PC-3 (cell line): ENCODE results near the gene ALX3. TPM values are rescaled to one million over a fixed set of nuclear protein-coding genes. Genes with fewer than 3 reads are reported as not detected.

Experiments used
- ATAC-seq: fragments of 200-7000 bp; cut with Tn5 transposase; 2 replicates; pipeline ENCODE4 v1.9.1; 2020; ENCODE audit warnings: mild to moderate bottlenecking, moderate library complexity
- BruUV-seq: library from RNA; stranded (reverse); fragments of 400-500 nt; replicated peaks from 2 replicates; lab custom pipeline; 2021; lab: Mats Ljungman, UMichigan
- CTCF ChIA-PET: fragments of 300-600 bp; sonication (Branson Sonifier 250); formaldehyde crosslinking; loops from one replicate; lab custom pipeline; 2022; ENCODE audit warnings: antibody characterized with exemption; lab: Charles Lee
- POLR2A ChIA-PET: fragments of 300-600 bp; sonication (Branson Sonifier 250); formaldehyde crosslinking; loops from one replicate; lab custom pipeline; 2022; ENCODE audit warnings: antibody characterized with exemption; ENCODE audit not compliant: unreplicated experiment; lab: Charles Lee
- DNase-seq: peaks from one replicate; pipeline ENCODE4 v3.0.0-alpha.2; 2015
- H2AFZ ChIP-seq: fragments of 300-600 bp; sonication (generic); 2 replicates; pipeline ENCODE4 v1.6.0; 2016; ENCODE audit warnings: antibody characterized with exemption, low read length
- H3F3A ChIP-seq: fragments of 300-600 bp; sonication (generic); one replicate; pipeline ENCODE4 v1.6.0; 2017; ENCODE audit warnings: antibody characterized with exemption, low read length, control low read depth, mild to moderate bottlenecking; ENCODE audit not compliant: unreplicated experiment
- H3K27ac ChIP-seq: fragments of 300-600 bp; sonication (generic); 2 replicates; pipeline ENCODE4 v1.5.1; 2016; ENCODE audit warnings: mild to moderate bottlenecking, low read length
- H3K27me3 ChIP-seq: fragments of 300-600 bp; sonication (generic); 2 replicates; pipeline ENCODE4 v1.6.1; 2016; ENCODE audit warnings: low read length, mixed read lengths
- H3K36me3 ChIP-seq: fragments of 300-600 bp; sonication (generic); 2 replicates; pipeline ENCODE4 v1.6.1; 2016; ENCODE audit warnings: low read depth, mixed run types, low read length, mixed read lengths
- H3K4me1 ChIP-seq: fragments of 300-600 bp; sonication (generic); 2 replicates; pipeline ENCODE4 v1.5.1; 2016; ENCODE audit warnings: low read length; ENCODE audit not compliant: insufficient read depth
- H3K4me2 ChIP-seq: fragments of 300-600 bp; sonication (generic); 2 replicates; pipeline ENCODE4 v1.6.0; 2016; ENCODE audit warnings: low read length
- H3K4me3 ChIP-seq: fragments of 300-600 bp; sonication (generic); 2 replicates; pipeline ENCODE4 v1.5.1; 2016; ENCODE audit warnings: mild to moderate bottlenecking, low read length, mixed read lengths
- H3K79me2 ChIP-seq: fragments of 300-600 bp; sonication (generic); 2 replicates; pipeline ENCODE4 v1.6.1; 2017; ENCODE audit warnings: low read length, mixed read lengths
- H3K9ac ChIP-seq: fragments of 300-600 bp; sonication (generic); 2 replicates; pipeline ENCODE4 v1.6.0; 2016; ENCODE audit warnings: mild to moderate bottlenecking, low read length
- H3K9me2 ChIP-seq: fragments of 300-600 bp; sonication (generic); replicated peaks from 2 replicates; pipeline ENCODE4 v1.6.1; 2016; ENCODE audit warnings: mixed run types, low read length, mixed read lengths
- H3K9me3 ChIP-seq: fragments of 300-600 bp; sonication (generic); 2 replicates; pipeline ENCODE4 v1.6.1; 2016; ENCODE audit warnings: low read length, mixed read lengths
- H4K20me1 ChIP-seq: fragments of 300-600 bp; sonication (generic); 2 replicates; pipeline ENCODE4 v1.6.1; 2016; ENCODE audit warnings: low read length, mixed read lengths
- CTCF ChIP-seq: fragments of 300-600 bp; sonication (generic); conservative IDR thresholded peaks from 2 replicates; pipeline ENCODE4 v1.5.1; 2017; ENCODE audit warnings: antibody characterized with exemption, low read depth, mild to moderate bottlenecking, low read length
- EZH2 ChIP-seq: fragments of 300-600 bp; sonication (generic); IDR thresholded peaks from one replicate; pipeline ENCODE4 v1.6.1; 2017; ENCODE audit warnings: antibody characterized with exemption, mild to moderate bottlenecking, low read length; ENCODE audit not compliant: unreplicated experiment
- EZH2phosphoT487 ChIP-seq: fragments of 300-600 bp; sonication (generic); IDR thresholded peaks from 2 replicates; pipeline ENCODE4 v1.6.1; 2018; ENCODE audit warnings: mild to moderate bottlenecking, antibody characterized with exemption, low read length, borderline replicate concordance
- intact Hi-C: fragments of 100-400 bp; cut with micrococcal nuclease; formaldehyde crosslinking; loops from 2 replicates; pipeline ENCODE4 v1.9.0; 2023
- total RNA-seq: library from RNA; depleted of rRNA; stranded (reverse); fragments of >200 nt; gene quantifications from 2 replicates; pipeline ENCODE4 v1.2.3, GENCODE V29; 2014

The ALX3 gene
- total RNA-seq, 1 experiment from 2014 or later: not detected

GRCh38 chr1:110076789-110077500 is 6.5 kb upstream of the ALX3 start:
- Histone ChIP-seq H3K4me3 (no peak overlapping the region), H3K4me2 (no peak overlapping the region), H3K9me3 (no peaks in the 10 kb centered on the region), H3K9ac (no peak overlapping the region), H3K4me1 (no peaks in the 10 kb centered on the region), H3K27me3 (no peaks in the 10 kb centered on the region), H2AFZ (no peak overlapping the region), H3K27ac (no peak overlapping the region), H3K9me2 (no peaks in the 10 kb centered on the region), H3F3A (no peaks in the 10 kb centered on the region), H3K79me2 (no peaks in the 10 kb centered on the region), H4K20me1 (no peaks in the 10 kb centered on the region), H3K36me3 (no peaks in the 10 kb centered on the region)
- ChIA-PET POLR2A (no interaction called here), CTCF (no interaction called here)
- TF ChIP-seq EZH2: no peak
- TF ChIP-seq EZH2phosphoT487: no peak
- no peak for TF ChIP-seq CTCF
- ATAC-seq (no peak), DNase-seq (no peak)
- BruUV-seq: no TSS peak
- intact Hi-C loops: no loop called here

GRCh38 chr1:110074166-110074565 is 3.7 kb upstream of the ALX3 start:
- no TSS peak for BruUV-seq

DNA sequence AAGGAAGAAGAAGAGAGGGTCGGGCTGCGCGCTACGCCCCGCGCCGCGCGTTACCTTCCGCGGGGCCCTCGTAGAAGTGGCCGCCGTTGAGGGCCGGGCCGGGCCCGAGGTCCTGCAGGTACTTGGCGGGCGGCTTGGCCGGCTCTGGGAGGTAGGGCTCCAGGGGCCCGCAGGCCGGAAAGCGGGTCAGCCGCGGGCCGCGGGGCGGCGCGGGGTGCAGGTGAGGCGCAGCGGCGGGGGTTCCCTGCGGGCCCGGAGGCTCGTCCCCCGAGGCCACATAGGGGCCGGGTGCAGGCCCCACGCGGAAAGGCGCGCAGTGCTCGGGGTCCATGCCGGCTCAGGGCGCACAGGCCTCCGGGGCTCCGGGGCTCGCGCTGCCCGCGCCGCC is 196 bp downstream of the ALX3 start:
- H3K36me3 ChIP-seq: no peaks in the 10 kb centered on the region
- no peak overlapping the region for H3K4me3 ChIP-seq
- no peaks in the 10 kb centered on the region for H4K20me1 ChIP-seq
- H3K9me3 ChIP-seq: no peaks in the 10 kb centered on the region
- H3K4me1 ChIP-seq: no peaks in the 10 kb centered on the region
- no peak overlapping the region for H3K4me2 ChIP-seq
- intact Hi-C loops: no loop called here
- no peak overlapping the region for H2AFZ ChIP-seq
- no peak overlapping the region for H3K9ac ChIP-seq
- no peaks in the 10 kb centered on the region for H3F3A ChIP-seq
- H3K79me2 ChIP-seq: no peaks in the 10 kb centered on the region
- BruUV-seq: no TSS peak
- no peak overlapping the region for H3K27ac ChIP-seq
- CTCF ChIA-PET: no interaction called here
- POLR2A ChIA-PET: no interaction called here
- H3K9me2 ChIP-seq: no peaks in the 10 kb centered on the region
- no peak for ATAC-seq
- no peak for DNase-seq
- TF ChIP-seq EZH2phosphoT487: no peak
- no peak for TF ChIP-seq CTCF
- TF ChIP-seq EZH2: no peak
- no peaks in the 10 kb centered on the region for H3K27me3 ChIP-seq

More at GRCh38 chr1:110074166-110074565, 3.7 kb upstream of the ALX3 start:
- Histone ChIP-seq H3K4me1 (no peaks in the 10 kb centered on the region), H3K79me2 (no peaks in the 10 kb centered on the region), H3K36me3 (no peaks in the 10 kb centered on the region), H3K27me3 (no peaks in the 10 kb centered on the region), H3K27ac (no peak overlapping the region), H3K9ac (no peak overlapping the region), H3K9me2 (no peaks in the 10 kb centered on the region), H3K4me2 (no peak overlapping the region), H2AFZ (no peak overlapping the region), H4K20me1 (no peaks in the 10 kb centered on the region), H3K9me3 (no peaks in the 10 kb centered on the region), H3K4me3 (no peak overlapping the region), H3F3A (no peaks in the 10 kb centered on the region)
- ATAC-seq (no peak), DNase-seq (no peak)
- TF ChIP-seq EZH2phosphoT487: no peak
- intact Hi-C loops: no loop called here
- CTCF ChIA-PET: interaction anchor here (0.6 kb wide), 1 partner anchor 14 kb away, joined by 3 read pairs; no protein-coding TSS in a partner anchor
- POLR2A ChIA-PET: no interaction called here
